BLaER1 (cell line): ENCODE measurements around the gene OPCML.

Source experiments
- H3K27ac ChIP-seq: shearing (Covaris generic); formaldehyde crosslinking; 2 replicates; pipeline ENCODE4 v1.8.1; 2022
- H3K27me3 ChIP-seq: shearing (Covaris generic); formaldehyde crosslinking; 2 replicates; pipeline ENCODE4 v1.8.1; 2022
- H3K36me3 ChIP-seq: shearing (Covaris generic); formaldehyde crosslinking; 2 replicates; pipeline ENCODE4 v1.8.1; 2022
- H3K4me1 ChIP-seq: shearing (Covaris generic); formaldehyde crosslinking; 2 replicates; pipeline ENCODE4 v1.8.1; 2022
- H3K4me2 ChIP-seq: shearing (Covaris generic); formaldehyde crosslinking; 2 replicates; pipeline ENCODE4 v1.8.1; 2022
- H3K4me3 ChIP-seq: shearing (Covaris generic); formaldehyde crosslinking; 2 replicates; pipeline ENCODE4 v1.8.1; 2022
- H3K9ac ChIP-seq: shearing (Covaris generic); formaldehyde crosslinking; 2 replicates; pipeline ENCODE4 v1.8.1; 2022
- H3K9me3 ChIP-seq: shearing (Covaris generic); formaldehyde crosslinking; 2 replicates; pipeline ENCODE4 v1.8.1; 2022
- H4K20me1 ChIP-seq: shearing (Covaris generic); formaldehyde crosslinking; 2 replicates; pipeline ENCODE4 v1.8.1; 2022
- Cebpa-rat ChIP-seq: shearing (Covaris generic); IDR thresholded peaks from 2 replicates; pipeline ENCODE4 v1.8.1; 2022

The OPCML gene

GRCh38 chr11:133254601-133255000, 277.7 kb downstream of the OPCML start:
- H3K36me3 ChIP-seq = no peaks in the 10 kb centered on the region
- no peak overlapping the region for H3K27ac ChIP-seq
- H3K9me3 ChIP-seq = no peaks in the 10 kb centered on the region
- no peak for TF ChIP-seq Cebpa-rat
- H4K20me1 ChIP-seq = no peaks in the 10 kb centered on the region
- H3K4me2 ChIP-seq = no peak overlapping the region
- H3K27me3 ChIP-seq = no peaks in the 10 kb centered on the region
- no peak overlapping the region for H3K4me3 ChIP-seq
- no peak overlapping the region for H3K9ac ChIP-seq
- peaks cover 18% of the 10 kb centered on the region for H3K4me1 ChIP-seq

GRCh38 chr11:133253570-133253969, 278.7 kb downstream of the OPCML start:
- Histone ChIP-seq H3K4me3 (no peak overlapping the region), H4K20me1 (no peaks in the 10 kb centered on the region), H3K9ac (no peak overlapping the region), H3K9me3 (no peaks in the 10 kb centered on the region), H3K4me2 (no peak overlapping the region), H3K27me3 (no peaks in the 10 kb centered on the region), H3K27ac (no peak overlapping the region), H3K36me3 (no peaks in the 10 kb centered on the region), H3K4me1 (peaks cover 9% of the 10 kb centered on the region)
- no peak for TF ChIP-seq Cebpa-rat

GRCh38 chr11:133251841-133252240, 280.5 kb downstream of the OPCML start:
- no peak overlapping the region for H3K4me3 ChIP-seq
- no peaks in the 10 kb centered on the region for H3K36me3 ChIP-seq
- no peak overlapping the region for H3K4me2 ChIP-seq
- no peak for TF ChIP-seq Cebpa-rat
- H3K9ac ChIP-seq = no peak overlapping the region
- H3K27ac ChIP-seq = no peak overlapping the region
- H4K20me1 ChIP-seq = no peaks in the 10 kb centered on the region
- H3K27me3 ChIP-seq = no peaks in the 10 kb centered on the region
- H3K4me1 ChIP-seq = no peaks in the 10 kb centered on the region
- no peaks in the 10 kb centered on the region for H3K9me3 ChIP-seq

GRCh38 chr11:133249530-133249929, 282.8 kb downstream of the OPCML start:
- H3K9me3 ChIP-seq = no peaks in the 10 kb centered on the region
- no peaks in the 10 kb centered on the region for H3K4me1 ChIP-seq
- H3K27ac ChIP-seq = no peak overlapping the region
- no peaks in the 10 kb centered on the region for H3K36me3 ChIP-seq
- no peak overlapping the region for H3K9ac ChIP-seq
- H4K20me1 ChIP-seq = no peaks in the 10 kb centered on the region
- no peaks in the 10 kb centered on the region for H3K27me3 ChIP-seq
- no peak overlapping the region for H3K4me3 ChIP-seq
- H3K4me2 ChIP-seq = no peak overlapping the region
- TF ChIP-seq Cebpa-rat = no peak

GRCh38 chr11:133249065-133249464, 283.2 kb downstream of the OPCML start:
- H3K9ac ChIP-seq = no peak overlapping the region
- H3K4me1 ChIP-seq = no peaks in the 10 kb centered on the region
- H3K27me3 ChIP-seq = no peaks in the 10 kb centered on the region
- H3K27ac ChIP-seq = no peak overlapping the region
- no peaks in the 10 kb centered on the region for H4K20me1 ChIP-seq
- H3K36me3 ChIP-seq = no peaks in the 10 kb centered on the region
- TF ChIP-seq Cebpa-rat = no peak
- no peaks in the 10 kb centered on the region for H3K9me3 ChIP-seq
- no peak overlapping the region for H3K4me3 ChIP-seq
- no peak overlapping the region for H3K4me2 ChIP-seq

GRCh38 chr11:133243832-133244231, 288.5 kb downstream of the OPCML start:
- TF ChIP-seq Cebpa-rat = no peak

GRCh38 chr11:133240908-133241655, 291.2 kb downstream of the OPCML start:
- TF ChIP-seq Cebpa-rat = no peak
- no peak overlapping the region for H3K4me3 ChIP-seq
- H3K9me3 ChIP-seq = no peaks in the 10 kb centered on the region
- H3K27me3 ChIP-seq = no peaks in the 10 kb centered on the region
- no peak overlapping the region for H3K4me2 ChIP-seq
- no peaks in the 10 kb centered on the region for H3K4me1 ChIP-seq
- H4K20me1 ChIP-seq = no peaks in the 10 kb centered on the region
- H3K36me3 ChIP-seq = no peaks in the 10 kb centered on the region
- no peak overlapping the region for H3K9ac ChIP-seq
- no peak overlapping the region for H3K27ac ChIP-seq

More at GRCh38 chr11:133243832-133244231, 288.5 kb downstream of the OPCML start:
- Histone ChIP-seq H3K9me3 (no peaks in the 10 kb centered on the region), H3K4me3 (no peak overlapping the region), H3K4me2 (no peak overlapping the region), H3K36me3 (no peaks in the 10 kb centered on the region), H4K20me1 (no peaks in the 10 kb centered on the region), H3K9ac (no peak overlapping the region), H3K27me3 (no peaks in the 10 kb centered on the region), H3K27ac (no peak overlapping the region), H3K4me1 (no peaks in the 10 kb centered on the region)

- Histone ChIP-seq H3K9me3 (no peaks in the 10 kb centered on the region), H3K4me3 (no peak overlapping the region), H3K4me2 (no peak overlapping the region), H3K36me3 (no peaks in the 10 kb centered on the region), H4K20me1 (no peaks in the 10 kb centered on the region), H3K4me1 (no peaks in the 10 kb centered on the region), H3K27ac (no peak overlapping the region), H3K9ac (no peak overlapping the region), H3K27me3 (no peaks in the 10 kb centered on the region)
- TF ChIP-seq Cebpa-rat = no peak
These were observed 292.7 kb downstream of the OPCML start for GRCh38 chr11:133239575-133239974.

GRCh38 chr11:133238495-133238894, 293.8 kb downstream of the OPCML start:
- H3K4me2 ChIP-seq = no peak overlapping the region

GRCh38 chr11:133238027-133238426, 294.3 kb downstream of the OPCML start:
- Histone ChIP-seq H3K9me3 (no peaks in the 10 kb centered on the region), H3K4me3 (no peak overlapping the region), H3K4me2 (no peak overlapping the region), H3K4me1 (no peaks in the 10 kb centered on the region), H3K9ac (no peak overlapping the region), H4K20me1 (no peaks in the 10 kb centered on the region), H3K27me3 (no peaks in the 10 kb centered on the region), H3K27ac (no peak overlapping the region), H3K36me3 (no peaks in the 10 kb centered on the region)
- TF ChIP-seq Cebpa-rat = no peak

More at GRCh38 chr11:133238495-133238894, 293.8 kb downstream of the OPCML start:
- H3K36me3 ChIP-seq = no peaks in the 10 kb centered on the region
- no peaks in the 10 kb centered on the region for H3K27me3 ChIP-seq
- H3K9ac ChIP-seq = no peak overlapping the region
- H3K4me3 ChIP-seq = no peak overlapping the region
- H3K9me3 ChIP-seq = no peaks in the 10 kb centered on the region
- no peaks in the 10 kb centered on the region for H4K20me1 ChIP-seq
- TF ChIP-seq Cebpa-rat = no peak
- H3K4me1 ChIP-seq = no peaks in the 10 kb centered on the region
- H3K27ac ChIP-seq = no peak overlapping the region
